Peyer's patch (tissue), 4 donors: ENCODE data around the gene CHST11. TPM values are rescaled to one million over a fixed set of nuclear protein-coding genes. Genes with fewer than 3 reads are reported as not detected.

ENCODE experiments used
- DNase-seq, 3 donors: peaks; one replicate each; pipeline ENCODE4 v3.0.0-alpha.2; 2017 to 2019
- H3K27ac ChIP-seq, 4 donors: fragments of 200-600 bp; sonication (generic); one replicate each; pipeline ENCODE4 v1.5.1; 2016 to 2019
- H3K27me3 ChIP-seq, 2 donors: fragments of 200-600 bp; sonication (generic); one replicate each; pipeline ENCODE4 v1.5.1; 2019
- H3K36me3 ChIP-seq, 3 donors: fragments of 200-600 bp; sonication (generic); one replicate each; pipeline ENCODE4 v1.5.1; 2016 to 2019
- H3K4me1 ChIP-seq, 4 donors: fragments of 200-600 bp; sonication (generic); one replicate each; pipeline ENCODE4 v1.5.1; 2016 to 2019
- H3K4me3 ChIP-seq, 4 donors: fragments of 200-600 bp; sonication (generic); 1 replicate in 3 of 4; 2 replicates in 1 of 4; pipeline ENCODE4 v1.5.1; 2016 to 2019; ENCODE audit warnings: mild to moderate bottlenecking in 1 of 4
- H3K9me3 ChIP-seq, 4 donors: fragments of 200-600 bp; sonication (generic); one replicate each; pipeline ENCODE4 v1.5.1; 2016 to 2019; ENCODE audit warnings: mild to moderate bottlenecking in 1 of 4
- POLR2A ChIP-seq, 2 donors: fragments of 450-650 bp; IDR thresholded peaks; one replicate each; pipeline ENCODE4 v1.5.1; 2017; ENCODE audit warnings: antibody characterized with exemption in 2 of 2, mild to moderate bottlenecking in 2 of 2, moderate library complexity in 2 of 2
- total RNA-seq, 4 donors: library from RNA; depleted of rRNA; stranded (reverse); fragments of >200 nt; gene quantifications; one replicate each; pipeline ENCODE4 v1.1.0, GENCODE V29; 2016
- TF ChIP-seq, protein P1 (sequence below), 6 experiments: fragments of 450-650 bp in 4 of 6; fragments of 200-600 bp in 2 of 6; sonication (generic) in 1 of 6; IDR thresholded peaks; one replicate each; pipeline ENCODE4 v1.5.1; 2017 to 2019; ENCODE audit warnings: antibody characterized with exemption in 6 of 6, mild to moderate bottlenecking in 3 of 6, moderate library complexity in 1 of 6

The CHST11 gene
- total RNA-seq, 4 donors from 2014 or later: 9.9 to 119 (median 15.6) TPM

DNA sequence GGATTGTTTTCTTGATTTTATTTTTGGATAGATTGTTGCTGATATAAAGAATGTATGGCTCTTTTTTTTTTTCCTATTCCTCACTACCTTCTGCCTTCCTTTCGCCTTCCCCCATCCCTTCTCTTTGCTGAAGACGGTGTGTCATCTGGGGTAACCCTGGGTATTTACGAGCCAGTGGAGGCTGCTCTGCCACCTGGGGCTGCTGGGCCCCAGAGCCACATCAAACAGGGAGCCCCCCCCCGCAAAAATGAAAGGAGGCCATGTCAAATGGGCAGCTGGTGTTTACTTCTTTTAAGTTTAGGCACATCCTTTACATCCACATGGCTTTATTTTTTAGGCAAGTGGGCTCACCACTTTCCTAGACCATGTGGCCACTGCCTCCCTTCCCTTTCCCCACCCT is 25.4 kb downstream of the CHST11 start:
- Histone ChIP-seq H3K4me3 (no peak overlapping the region), H3K27ac (peak overlapping the region in 1 of 4 donors; percentile 38), H3K36me3 (no peaks in the 10 kb centered on the region), H3K9me3 (no peaks in the 10 kb centered on the region), H3K4me1 (peaks cover 0 to 58% (median 16%) of the 10 kb centered on the region in 4 donors), H3K27me3 (no peaks in the 10 kb centered on the region)
- TF ChIP-seq, protein P1, sequence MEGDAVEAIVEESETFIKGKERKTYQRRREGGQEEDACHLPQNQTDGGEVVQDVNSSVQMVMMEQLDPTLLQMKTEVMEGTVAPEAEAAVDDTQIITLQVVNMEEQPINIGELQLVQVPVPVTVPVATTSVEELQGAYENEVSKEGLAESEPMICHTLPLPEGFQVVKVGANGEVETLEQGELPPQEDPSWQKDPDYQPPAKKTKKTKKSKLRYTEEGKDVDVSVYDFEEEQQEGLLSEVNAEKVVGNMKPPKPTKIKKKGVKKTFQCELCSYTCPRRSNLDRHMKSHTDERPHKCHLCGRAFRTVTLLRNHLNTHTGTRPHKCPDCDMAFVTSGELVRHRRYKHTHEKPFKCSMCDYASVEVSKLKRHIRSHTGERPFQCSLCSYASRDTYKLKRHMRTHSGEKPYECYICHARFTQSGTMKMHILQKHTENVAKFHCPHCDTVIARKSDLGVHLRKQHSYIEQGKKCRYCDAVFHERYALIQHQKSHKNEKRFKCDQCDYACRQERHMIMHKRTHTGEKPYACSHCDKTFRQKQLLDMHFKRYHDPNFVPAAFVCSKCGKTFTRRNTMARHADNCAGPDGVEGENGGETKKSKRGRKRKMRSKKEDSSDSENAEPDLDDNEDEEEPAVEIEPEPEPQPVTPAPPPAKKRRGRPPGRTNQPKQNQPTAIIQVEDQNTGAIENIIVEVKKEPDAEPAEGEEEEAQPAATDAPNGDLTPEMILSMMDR (IDR thresholded peaks at IDR 0.05): no peak
- no peak for TF ChIP-seq POLR2A (IDR thresholded peaks at IDR 0.05)
- DNase-seq: peak in 2 of 3 donors; percentile 68

DNA sequence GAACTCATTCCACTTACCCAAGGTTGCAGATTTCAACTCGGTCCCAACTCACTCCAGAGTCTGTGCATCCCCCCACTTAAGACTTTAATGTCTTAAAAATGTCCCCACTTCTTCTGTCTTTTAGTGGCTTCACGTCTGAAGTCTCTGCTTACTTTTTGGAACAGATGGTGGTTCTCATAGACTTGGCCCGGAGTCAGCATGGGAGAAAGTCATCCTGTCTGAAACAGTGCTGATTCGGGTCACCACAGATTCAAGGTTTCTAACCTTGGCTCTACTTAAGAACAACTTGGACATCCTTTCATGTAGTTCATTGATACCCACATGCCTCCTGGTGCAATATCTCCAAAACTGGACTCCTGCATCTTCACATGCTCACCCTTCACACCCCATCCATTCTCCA is 26.0 kb downstream of the CHST11 start:
- TF ChIP-seq POLR2A (IDR thresholded peaks at IDR 0.05): no peak
- TF ChIP-seq, protein P1 (IDR thresholded peaks at IDR 0.05): no peak
- DNase-seq: peak in 1 of 3 donors; percentile 39
- Histone ChIP-seq H3K4me3 (no peak overlapping the region), H3K27me3 (no peaks in the 10 kb centered on the region), H3K4me1 (peaks cover 0 to 60% (median 18%) of the 10 kb centered on the region in 4 donors), H3K27ac (no peak overlapping the region), H3K36me3 (no peaks in the 10 kb centered on the region), H3K9me3 (no peaks in the 10 kb centered on the region)

DNA sequence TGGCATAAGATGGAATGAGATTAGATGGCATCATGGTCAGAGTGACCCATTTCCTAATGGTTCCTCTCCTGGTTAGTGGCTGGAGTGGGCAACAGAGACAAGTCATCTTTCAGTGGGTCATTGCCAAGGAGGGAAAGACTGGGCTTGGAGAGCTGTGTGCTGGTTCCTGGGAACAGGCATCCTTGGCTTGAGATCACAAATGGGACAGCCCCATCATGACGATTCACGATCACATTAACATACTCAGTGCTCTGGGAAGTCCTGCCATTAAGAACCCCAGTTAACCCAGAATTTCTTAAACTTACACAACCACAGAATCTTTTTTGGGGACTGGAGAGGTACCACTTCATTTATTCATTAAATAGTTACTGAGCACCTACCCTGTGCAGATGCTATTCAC is 27.3 kb downstream of the CHST11 start:
- no peaks in the 10 kb centered on the region for H3K27me3 ChIP-seq
- no peak overlapping the region for H3K4me3 ChIP-seq
- peak in 1 of 3 donors; percentile 9 for DNase-seq
- no peaks in the 10 kb centered on the region for H3K9me3 ChIP-seq
- no peak for TF ChIP-seq POLR2A (IDR thresholded peaks at IDR 0.05)
- TF ChIP-seq, protein P1 (IDR thresholded peaks at IDR 0.05): no peak
- H3K4me1 ChIP-seq: peaks cover 0 to 53% (median 16%) of the 10 kb centered on the region in 4 donors
- H3K27ac ChIP-seq: no peak overlapping the region
- H3K36me3 ChIP-seq: no peaks in the 10 kb centered on the region

DNA sequence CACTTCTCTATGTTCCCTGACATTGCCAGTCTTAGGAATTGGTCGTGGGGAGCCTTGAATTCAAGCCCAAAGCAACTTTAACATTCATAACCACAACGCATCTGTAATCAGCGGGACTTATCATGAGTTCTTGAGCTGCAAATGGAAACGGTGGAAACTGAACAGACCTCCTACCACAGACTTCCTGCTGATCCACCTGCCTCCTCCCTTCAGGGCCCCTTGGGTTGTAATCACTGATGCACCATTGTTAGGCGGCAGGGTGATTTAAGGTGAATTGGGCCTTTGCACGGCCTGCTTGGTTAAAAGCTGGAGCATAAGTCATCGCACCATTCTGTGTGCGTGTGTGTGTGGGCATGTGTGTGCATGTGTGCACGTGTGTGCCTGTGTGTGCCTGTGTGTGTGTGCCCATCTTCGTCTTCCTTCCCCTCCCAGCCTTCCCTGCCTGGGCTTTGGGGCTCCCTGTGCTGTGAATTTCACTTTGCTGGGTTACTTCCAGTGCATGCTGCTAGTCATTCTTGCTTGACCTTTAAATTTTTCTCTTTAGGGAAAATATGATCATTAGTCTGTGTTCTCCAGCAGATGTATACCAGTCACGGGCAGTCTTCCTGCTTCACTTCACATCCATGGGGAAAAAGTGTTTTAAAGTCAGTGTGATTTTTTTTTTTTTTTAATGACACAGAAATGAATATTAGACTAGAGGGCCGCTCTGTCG is 29.1 kb downstream of the CHST11 start:
- Histone ChIP-seq H3K4me3 (no peak overlapping the region), H3K27ac (peak overlapping the region in 1 of 4 donors; percentile 61), H3K9me3 (no peaks in the 10 kb centered on the region), H3K4me1 (peaks cover 0 to 46% (median 15%) of the 10 kb centered on the region in 4 donors), H3K36me3 (no peaks in the 10 kb centered on the region), H3K27me3 (no peaks in the 10 kb centered on the region)
- peak in 2 of 3 donors; percentile 68 to 71 for DNase-seq
- TF ChIP-seq, protein P1 (IDR thresholded peaks at IDR 0.05): no peak
- TF ChIP-seq POLR2A (IDR thresholded peaks at IDR 0.05): no peak

DNA sequence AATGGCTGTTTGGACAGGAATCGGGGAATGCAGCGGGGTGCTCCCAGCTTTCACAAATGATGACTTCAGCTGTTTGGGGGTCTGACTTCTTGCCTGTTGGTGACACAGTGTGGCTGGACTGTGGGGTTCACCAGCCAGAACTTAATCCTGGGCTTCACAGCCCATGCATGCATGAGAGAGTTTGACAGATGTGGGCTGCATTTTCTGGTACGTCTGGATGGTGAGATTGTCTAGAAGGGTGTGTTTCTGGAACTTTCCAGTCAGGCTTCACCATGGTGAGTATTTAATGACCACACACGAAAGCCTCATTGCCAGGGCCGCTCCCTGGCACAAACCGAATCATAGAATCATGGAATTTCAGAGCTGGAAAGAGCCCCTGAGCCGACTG is 29.6 kb downstream of the CHST11 start:
- no peaks in the 10 kb centered on the region for H3K36me3 ChIP-seq
- H3K9me3 ChIP-seq: no peaks in the 10 kb centered on the region
- peak in 1 of 3 donors; percentile 35 for DNase-seq
- H3K4me1 ChIP-seq: peaks cover 0 to 42% (median 15%) of the 10 kb centered on the region in 4 donors
- peak overlapping the region in 1 of 4 donors; percentile 61 for H3K27ac ChIP-seq
- no peaks in the 10 kb centered on the region for H3K27me3 ChIP-seq
- TF ChIP-seq POLR2A (IDR thresholded peaks at IDR 0.05): no peak
- TF ChIP-seq, protein P1 (IDR thresholded peaks at IDR 0.05): no peak
- H3K4me3 ChIP-seq: no peak overlapping the region
